ENCODE results near the gene HOXD1. TPM values are rescaled to one million over a fixed set of nuclear protein-coding genes. Genes with fewer than 3 reads are reported as not detected.

The HOXD1 gene
- total and polyA plus RNA-seq, 2 donors (not counting 1 experiment from before 2014, with no cell fraction given): not detected

DNA sequence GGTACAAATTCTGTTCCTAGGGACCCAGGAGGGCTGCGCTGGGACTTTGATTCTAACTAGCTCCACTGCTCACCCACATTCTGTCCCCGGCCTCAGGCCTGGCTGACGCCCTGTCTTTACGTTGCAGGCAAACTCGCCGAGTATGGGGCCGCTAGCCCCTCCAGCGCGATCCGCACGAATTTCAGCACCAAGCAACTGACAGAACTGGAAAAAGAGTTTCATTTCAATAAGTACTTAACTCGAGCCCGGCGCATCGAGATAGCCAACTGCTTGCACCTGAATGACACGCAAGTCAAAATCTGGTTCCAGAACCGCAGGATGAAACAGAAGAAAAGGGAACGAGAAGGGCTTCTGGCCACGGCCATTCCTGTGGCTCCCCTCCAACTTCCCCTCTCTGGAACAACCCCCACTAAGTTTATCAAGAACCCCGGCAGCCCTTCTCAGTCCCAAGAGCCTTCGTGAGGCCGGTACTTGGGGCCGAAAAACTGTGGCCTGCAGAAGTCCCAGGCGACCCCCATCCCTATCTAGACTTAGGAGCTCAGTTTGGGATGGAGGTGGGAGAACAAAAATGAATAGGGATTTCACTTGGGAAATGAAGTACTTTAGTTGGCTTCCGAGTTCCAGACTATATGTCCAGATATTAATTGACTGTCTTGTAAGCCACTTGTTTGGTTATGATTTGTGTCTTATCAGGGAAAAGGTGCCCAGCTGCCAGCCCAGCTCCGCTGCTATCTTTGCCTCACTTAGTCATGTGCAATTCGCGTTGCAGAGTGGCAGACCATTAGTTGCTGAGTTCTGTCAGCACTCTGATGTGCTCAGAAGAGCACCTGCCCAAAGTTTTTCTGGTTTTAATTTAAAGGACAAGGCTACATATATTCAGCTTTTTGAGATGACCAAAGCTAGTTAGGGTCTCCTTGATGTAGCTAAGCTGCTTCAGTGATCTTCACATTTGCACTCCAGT lies 1.5 kb downstream of the HOXD1 start:
- H3K9me3 ChIP-seq (ENCODE audit: control insufficient read depth, insufficient read depth, low read depth, low read length): no peaks in the 10 kb centered on the region
- TF ChIP-seq EZH2 (IDR thresholded peaks at IDR 0.05; ENCODE audit: low read length, missing control alignments): peak; percentile 16
- TF ChIP-seq, protein P1, sequence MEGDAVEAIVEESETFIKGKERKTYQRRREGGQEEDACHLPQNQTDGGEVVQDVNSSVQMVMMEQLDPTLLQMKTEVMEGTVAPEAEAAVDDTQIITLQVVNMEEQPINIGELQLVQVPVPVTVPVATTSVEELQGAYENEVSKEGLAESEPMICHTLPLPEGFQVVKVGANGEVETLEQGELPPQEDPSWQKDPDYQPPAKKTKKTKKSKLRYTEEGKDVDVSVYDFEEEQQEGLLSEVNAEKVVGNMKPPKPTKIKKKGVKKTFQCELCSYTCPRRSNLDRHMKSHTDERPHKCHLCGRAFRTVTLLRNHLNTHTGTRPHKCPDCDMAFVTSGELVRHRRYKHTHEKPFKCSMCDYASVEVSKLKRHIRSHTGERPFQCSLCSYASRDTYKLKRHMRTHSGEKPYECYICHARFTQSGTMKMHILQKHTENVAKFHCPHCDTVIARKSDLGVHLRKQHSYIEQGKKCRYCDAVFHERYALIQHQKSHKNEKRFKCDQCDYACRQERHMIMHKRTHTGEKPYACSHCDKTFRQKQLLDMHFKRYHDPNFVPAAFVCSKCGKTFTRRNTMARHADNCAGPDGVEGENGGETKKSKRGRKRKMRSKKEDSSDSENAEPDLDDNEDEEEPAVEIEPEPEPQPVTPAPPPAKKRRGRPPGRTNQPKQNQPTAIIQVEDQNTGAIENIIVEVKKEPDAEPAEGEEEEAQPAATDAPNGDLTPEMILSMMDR (conservative IDR thresholded peaks at IDR 0.05 in 1 of 2, IDR thresholded peaks at IDR 0.05 in 1 of 2; ENCODE audit: low read depth in 1 of 2, low read length in 2 of 2): no peak
- no peak overlapping the region for H3K27ac ChIP-seq (ENCODE audit: insufficient read depth, low read length)
- no peak overlapping the region for H3K9ac ChIP-seq (ENCODE audit: insufficient read depth, low read length)
- H4K20me1 ChIP-seq (ENCODE audit: control insufficient read depth, extremely low read depth, insufficient read depth, low read length): no peaks in the 10 kb centered on the region
- no peak for DNase-seq (ENCODE audit: low read depth in 2 of 2)
- peaks cover 35% of the 10 kb centered on the region for H3K27me3 ChIP-seq (ENCODE audit: control insufficient read depth, insufficient read depth, low read length)
- H3K4me3 ChIP-seq (replicated peaks in 1 of 4; ENCODE audit: control extremely low read depth in 1 of 4, insufficient read depth in 1 of 4, low read depth in 3 of 4, low read length in 4 of 4): no peak overlapping the region
- H3K36me3 ChIP-seq (ENCODE audit: control insufficient read depth, insufficient read depth, low read length): no peaks in the 10 kb centered on the region
- H3K79me2 ChIP-seq (ENCODE audit: control insufficient read depth, insufficient read depth, low read length): no peaks in the 10 kb centered on the region
- no peaks in the 10 kb centered on the region for H3K4me1 ChIP-seq (ENCODE audit: control insufficient read depth, extremely low read depth, insufficient read depth, low read length)
- H3K4me2 ChIP-seq (ENCODE audit: extremely low read depth, insufficient read depth, low read length): no peak overlapping the region
- no peak overlapping the region for H2AFZ ChIP-seq (ENCODE audit: low read length)

DNA sequence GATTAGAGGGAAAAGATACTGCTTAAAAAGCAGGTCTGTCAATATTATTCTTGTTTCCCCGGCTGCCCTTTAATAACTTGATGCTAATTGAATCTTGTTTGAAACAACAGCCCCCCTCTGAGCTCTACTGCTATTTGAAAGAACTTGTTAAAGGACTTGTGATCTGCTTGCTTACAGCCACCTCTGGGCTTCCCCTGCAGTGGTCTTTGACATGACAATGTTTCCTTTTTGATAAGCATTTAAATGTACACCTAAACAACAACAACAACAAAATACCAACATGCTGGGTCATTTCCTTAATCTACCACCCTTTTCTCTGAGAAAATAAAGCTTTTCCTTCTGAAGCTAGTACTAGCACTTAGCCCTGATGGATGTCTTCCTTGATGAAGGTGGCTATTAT lies 3.9 kb downstream of the HOXD1 start:
- DNase-seq (ENCODE audit: low read depth in 2 of 2): no peak
- Histone ChIP-seq H2AFZ (ENCODE audit: low read length) (no peak overlapping the region), H3K4me1 (ENCODE audit: control insufficient read depth, extremely low read depth, insufficient read depth, low read length) (no peaks in the 10 kb centered on the region), H3K27me3 (ENCODE audit: control insufficient read depth, insufficient read depth, low read length) (peaks cover 30% of the 10 kb centered on the region), H3K9me3 (ENCODE audit: control insufficient read depth, insufficient read depth, low read depth, low read length) (no peaks in the 10 kb centered on the region), H3K4me2 (ENCODE audit: extremely low read depth, insufficient read depth, low read length) (no peak overlapping the region), H3K4me3 (replicated peaks in 1 of 4; ENCODE audit: control extremely low read depth in 1 of 4, insufficient read depth in 1 of 4, low read depth in 3 of 4, low read length in 4 of 4) (no peak overlapping the region), H3K27ac (ENCODE audit: insufficient read depth, low read length) (no peak overlapping the region), H3K79me2 (ENCODE audit: control insufficient read depth, insufficient read depth, low read length) (no peaks in the 10 kb centered on the region), H3K36me3 (ENCODE audit: control insufficient read depth, insufficient read depth, low read length) (no peaks in the 10 kb centered on the region), H3K9ac (ENCODE audit: insufficient read depth, low read length) (no peak overlapping the region), H4K20me1 (ENCODE audit: control insufficient read depth, extremely low read depth, insufficient read depth, low read length) (no peaks in the 10 kb centered on the region)
- TF ChIP-seq EZH2 (IDR thresholded peaks at IDR 0.05; ENCODE audit: low read length, missing control alignments): no peak
- TF ChIP-seq, protein P1 (conservative IDR thresholded peaks at IDR 0.05 in 1 of 2, IDR thresholded peaks at IDR 0.05 in 1 of 2; ENCODE audit: low read depth in 1 of 2, low read length in 2 of 2): no peak

DNA sequence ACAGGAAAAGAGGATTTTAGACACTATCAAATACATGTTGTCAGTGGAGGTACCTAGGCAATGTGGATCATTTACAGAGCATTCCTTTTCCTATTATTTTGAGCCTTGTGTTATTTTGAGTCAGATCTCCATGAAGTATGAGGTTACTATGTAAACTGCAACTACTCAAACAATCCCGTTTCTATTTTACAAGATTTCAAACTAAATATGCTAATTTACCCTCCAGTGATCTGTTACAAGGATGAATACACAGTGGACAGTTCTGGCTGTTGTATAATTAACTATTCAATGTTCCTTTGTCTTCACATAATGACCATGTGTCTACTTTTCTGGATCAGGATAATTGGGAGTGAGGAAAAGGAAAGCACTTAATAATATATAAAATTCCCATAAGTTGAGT lies 4.6 kb downstream of the HOXD1 start:
- no peak overlapping the region for H3K4me2 ChIP-seq (ENCODE audit: extremely low read depth, insufficient read depth, low read length)
- H3K27me3 ChIP-seq (ENCODE audit: control insufficient read depth, insufficient read depth, low read length): peaks cover 27% of the 10 kb centered on the region
- H3K4me3 ChIP-seq (replicated peaks in 1 of 4; ENCODE audit: control extremely low read depth in 1 of 4, insufficient read depth in 1 of 4, low read depth in 3 of 4, low read length in 4 of 4): no peak overlapping the region
- no peaks in the 10 kb centered on the region for H3K36me3 ChIP-seq (ENCODE audit: control insufficient read depth, insufficient read depth, low read length)
- no peaks in the 10 kb centered on the region for H3K4me1 ChIP-seq (ENCODE audit: control insufficient read depth, extremely low read depth, insufficient read depth, low read length)
- no peak overlapping the region for H3K27ac ChIP-seq (ENCODE audit: insufficient read depth, low read length)
- no peak overlapping the region for H3K9ac ChIP-seq (ENCODE audit: insufficient read depth, low read length)
- no peak overlapping the region for H2AFZ ChIP-seq (ENCODE audit: low read length)
- no peaks in the 10 kb centered on the region for H3K9me3 ChIP-seq (ENCODE audit: control insufficient read depth, insufficient read depth, low read depth, low read length)
- no peak for DNase-seq (ENCODE audit: low read depth in 2 of 2)
- TF ChIP-seq, protein P1 (conservative IDR thresholded peaks at IDR 0.05 in 1 of 2, IDR thresholded peaks at IDR 0.05 in 1 of 2; ENCODE audit: low read depth in 1 of 2, low read length in 2 of 2): no peak
- no peak for TF ChIP-seq EZH2 (IDR thresholded peaks at IDR 0.05; ENCODE audit: low read length, missing control alignments)
- H4K20me1 ChIP-seq (ENCODE audit: control insufficient read depth, extremely low read depth, insufficient read depth, low read length): no peaks in the 10 kb centered on the region
- H3K79me2 ChIP-seq (ENCODE audit: control insufficient read depth, insufficient read depth, low read length): no peaks in the 10 kb centered on the region

All from fibroblast of lung (primary cell).